HG03064 (cell line): Measurements from ENCODE around the gene ZSCAN2.
A peak's percentile ranks its signal among the peaks of the same experiment; 100 is the strongest.
"Not testable (repeated sequence)": the region's sequence is repeated elsewhere in the genome, so short reads cannot be mapped to it uniquely, and the experiment has no call there.

Experiments used
- ATAC-seq: cut with Tn5 transposase; IDR thresholded peaks from one replicate; pipeline ENCODE4 v1.9.1; 2021; ENCODE audit warnings: low read depth; ENCODE audit not compliant: unreplicated experiment

The ZSCAN2 gene

DNA sequence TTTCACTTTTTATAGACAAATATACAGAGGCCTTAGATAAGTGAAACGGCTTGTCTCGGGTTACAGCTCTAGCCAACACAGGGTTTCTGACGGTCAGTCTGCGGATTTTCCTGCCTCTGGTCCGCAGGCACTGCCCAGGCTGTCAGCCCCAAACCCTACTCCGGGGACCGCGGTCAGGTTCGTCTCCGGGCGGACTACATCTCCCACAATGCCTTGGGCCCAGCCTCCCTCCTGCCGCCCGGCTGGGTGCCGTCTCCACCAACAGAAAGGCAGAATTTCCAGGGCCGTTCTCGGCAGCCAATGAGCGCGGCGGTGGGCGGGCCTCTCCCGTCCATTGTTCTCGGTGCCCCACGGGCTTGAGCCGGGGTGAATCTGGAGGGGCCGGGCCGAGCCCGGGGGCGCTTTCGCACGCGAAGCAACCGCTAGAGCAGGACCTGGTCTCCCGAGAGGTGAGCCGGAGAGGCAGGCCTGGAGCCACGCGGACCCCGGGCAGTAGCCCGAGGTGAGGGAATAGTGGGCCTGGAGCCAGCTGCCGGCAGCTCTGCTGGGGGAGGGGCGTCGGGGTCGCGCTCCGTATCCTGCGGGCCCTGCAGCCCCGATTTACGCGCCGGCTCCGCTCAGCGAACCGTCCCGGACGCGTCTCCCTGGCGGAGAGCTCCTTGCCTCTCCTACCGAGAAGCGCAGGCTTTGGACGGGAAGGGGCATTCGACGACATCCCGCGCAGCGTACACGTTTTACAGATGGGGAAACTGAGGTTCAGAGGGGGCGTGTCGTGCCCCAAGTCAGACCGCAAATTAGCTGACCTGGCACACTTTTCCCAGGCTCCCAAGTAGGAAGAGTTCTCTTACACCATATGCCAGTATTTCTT is at the start of gene ZSCAN2:
Gene ZSCAN2 (plus strand): TSS at position 323 of the 868 bp plus-strand sequence. CDS start 2,919 bp downstream, outside the sequence.
- ATAC-seq, result peak; percentile 96

DNA sequence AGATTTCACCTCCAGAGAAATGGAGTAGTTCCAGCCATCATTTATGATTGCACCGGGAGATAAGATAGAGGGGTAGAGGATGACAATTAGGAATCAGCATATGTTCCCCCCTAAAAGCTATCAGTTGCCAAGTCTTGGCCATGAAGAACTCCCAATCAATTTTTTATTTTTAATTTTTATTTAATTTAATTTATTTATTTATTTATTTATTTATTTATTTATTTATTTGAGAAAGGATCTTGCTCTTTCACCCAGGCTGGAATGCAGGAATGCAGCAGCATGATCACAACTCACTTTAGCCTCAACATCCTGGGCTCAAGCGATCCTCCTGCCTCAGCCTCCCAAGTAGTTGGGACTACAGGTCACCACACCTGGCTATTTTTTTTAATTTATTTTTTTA is 49.2 kb upstream of the ZSCAN2 start:
- not testable (repeated sequence) for ATAC-seq

DNA sequence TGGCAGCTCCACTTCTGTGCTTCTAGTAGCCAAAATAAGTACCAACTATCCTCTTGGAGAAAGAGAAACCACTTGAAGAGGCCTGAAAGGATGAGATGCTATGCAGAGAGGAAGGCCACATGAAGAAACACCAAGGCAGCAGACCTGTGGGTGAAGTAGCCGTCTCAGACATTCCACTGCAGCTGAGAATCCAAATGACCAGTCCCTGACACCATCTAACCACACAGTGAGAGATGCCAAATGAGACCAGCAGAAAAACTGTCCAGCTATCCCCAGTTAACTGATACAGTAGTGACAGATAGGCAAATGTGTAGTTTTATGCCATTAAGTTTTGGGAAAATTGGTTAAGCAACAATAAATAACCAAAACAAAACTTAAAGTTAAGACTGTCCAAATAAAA is 47.9 kb upstream of the ZSCAN2 start:
- no peak for ATAC-seq

DNA sequence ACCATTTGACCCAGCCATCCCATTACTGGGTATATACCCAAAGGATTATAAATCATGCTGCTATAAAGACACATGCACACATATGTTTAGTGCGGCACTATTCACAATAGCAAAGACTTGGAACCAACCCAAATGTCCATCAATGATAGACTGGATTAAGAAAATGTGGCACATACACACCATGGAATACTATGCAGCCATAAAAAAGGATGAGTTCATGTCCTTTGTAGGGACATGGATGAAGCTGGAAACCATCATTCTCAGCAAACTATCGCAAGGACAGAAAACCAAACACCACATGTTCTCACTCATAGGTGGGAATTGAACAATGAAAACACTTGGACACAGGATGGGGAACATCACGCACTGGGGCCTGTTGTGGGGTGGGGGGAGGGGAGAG is 44.1 kb upstream of the ZSCAN2 start:
- ATAC-seq, result not testable (repeated sequence)

DNA sequence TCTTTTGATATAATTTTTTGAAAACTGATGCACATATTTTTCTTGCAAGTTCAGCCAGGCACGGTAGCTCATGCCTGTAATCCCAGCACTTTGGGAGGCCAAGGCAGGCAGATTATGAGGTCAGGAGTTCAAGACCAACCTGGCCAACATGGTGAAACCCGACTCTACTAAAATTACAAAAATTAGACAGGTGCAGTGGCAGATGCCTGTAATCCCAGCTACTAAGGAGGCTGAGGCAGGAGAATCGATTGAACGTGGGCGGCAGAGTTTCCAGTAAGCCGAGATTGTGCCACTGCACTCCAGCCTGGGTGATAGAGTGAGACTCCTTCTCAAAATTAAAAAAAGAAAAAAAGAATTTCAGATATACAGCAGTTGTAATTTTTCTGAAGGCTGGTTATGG is 32.8 kb upstream of the ZSCAN2 start:
- not testable (repeated sequence) for ATAC-seq

DNA sequence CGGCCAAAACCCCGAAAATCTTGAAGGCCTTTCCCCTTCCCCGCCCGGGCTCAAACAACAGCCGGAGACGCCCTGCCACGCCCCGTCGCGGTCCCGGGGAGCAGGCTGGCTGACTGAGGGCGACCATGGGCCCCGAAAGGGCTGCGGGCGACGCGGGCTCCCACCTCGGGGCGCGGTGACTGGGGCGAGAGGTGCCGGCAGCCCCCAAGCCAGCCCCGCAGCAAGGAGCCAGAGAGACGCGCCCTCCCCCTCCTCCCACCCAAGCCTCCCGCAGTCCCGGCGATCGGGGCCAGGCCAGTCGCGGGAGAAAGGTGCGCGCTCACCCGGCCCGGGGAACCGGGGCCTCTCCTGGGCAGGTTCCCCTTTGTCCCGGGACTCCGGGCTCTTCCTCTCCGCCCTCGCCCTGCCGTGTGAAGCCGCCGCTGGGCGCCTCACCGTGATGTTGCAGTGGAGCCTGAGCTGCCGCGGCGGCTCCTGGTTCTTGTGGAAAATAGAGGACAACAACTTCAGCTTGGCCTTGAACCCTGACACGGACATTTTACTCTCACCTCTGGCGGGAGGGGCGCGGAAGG is 30.6 kb upstream of the ZSCAN2 start:
- no peak for ATAC-seq

DNA sequence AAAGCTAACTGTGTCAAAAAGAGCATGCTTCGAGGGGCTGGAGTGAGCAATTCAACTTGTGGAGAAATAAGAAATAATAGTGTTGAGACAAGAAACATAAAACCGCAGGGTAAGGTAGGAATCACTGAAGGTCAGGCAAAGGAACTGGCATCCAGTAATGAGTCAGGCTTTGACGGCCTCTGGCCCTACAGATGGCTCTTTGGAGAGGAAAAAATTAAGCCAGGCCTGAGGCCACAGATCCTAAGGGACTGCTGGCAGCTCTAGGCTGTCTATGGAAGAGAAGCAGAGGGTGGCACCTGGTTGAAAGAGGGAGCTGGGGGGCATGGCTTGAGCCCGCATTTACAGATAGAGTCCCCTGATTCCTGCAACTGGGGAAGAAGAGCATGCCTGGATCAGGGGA is 28.6 kb upstream of the ZSCAN2 start:
- ATAC-seq, result no peak

DNA sequence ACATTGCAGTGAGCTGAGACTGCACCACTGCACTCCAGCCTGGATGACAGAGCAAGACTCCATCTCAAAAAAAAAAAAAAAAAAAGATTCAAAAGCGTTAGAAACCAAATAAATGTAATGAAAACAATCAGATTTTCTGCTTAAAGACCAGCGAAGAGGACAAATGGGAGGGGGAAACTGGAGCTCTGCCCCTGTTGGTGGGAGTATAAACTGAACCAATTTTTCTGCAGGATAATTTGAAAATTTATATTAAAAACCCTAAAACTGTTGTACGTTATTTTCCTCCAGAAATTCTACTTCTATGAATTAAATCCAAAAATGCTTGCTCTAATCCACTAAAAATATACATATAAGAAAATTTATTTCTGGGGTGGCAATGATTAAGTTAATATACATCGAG is 25.3 kb upstream of the ZSCAN2 start:
- no peak for ATAC-seq

DNA sequence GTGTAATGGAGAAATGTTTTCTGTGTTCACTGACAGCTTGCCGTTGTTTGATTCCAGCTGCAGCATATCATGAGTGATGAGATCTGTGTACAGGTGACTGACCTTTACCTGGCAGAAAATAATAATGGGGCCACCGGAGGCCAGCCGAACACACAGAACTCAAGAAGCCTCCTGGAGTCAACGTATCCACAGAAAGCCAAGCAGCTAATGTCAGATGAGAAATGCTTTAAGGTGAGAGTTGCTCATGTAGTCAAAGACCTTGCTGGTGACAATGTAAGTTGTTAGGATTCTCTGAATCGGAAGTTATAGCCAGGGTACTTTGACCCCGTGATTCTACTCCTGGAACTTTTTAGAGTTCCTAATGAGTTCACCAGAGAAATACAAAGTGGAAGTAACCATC is 22.9 kb upstream of the ZSCAN2 start:
- ATAC-seq, result not testable (repeated sequence)

DNA sequence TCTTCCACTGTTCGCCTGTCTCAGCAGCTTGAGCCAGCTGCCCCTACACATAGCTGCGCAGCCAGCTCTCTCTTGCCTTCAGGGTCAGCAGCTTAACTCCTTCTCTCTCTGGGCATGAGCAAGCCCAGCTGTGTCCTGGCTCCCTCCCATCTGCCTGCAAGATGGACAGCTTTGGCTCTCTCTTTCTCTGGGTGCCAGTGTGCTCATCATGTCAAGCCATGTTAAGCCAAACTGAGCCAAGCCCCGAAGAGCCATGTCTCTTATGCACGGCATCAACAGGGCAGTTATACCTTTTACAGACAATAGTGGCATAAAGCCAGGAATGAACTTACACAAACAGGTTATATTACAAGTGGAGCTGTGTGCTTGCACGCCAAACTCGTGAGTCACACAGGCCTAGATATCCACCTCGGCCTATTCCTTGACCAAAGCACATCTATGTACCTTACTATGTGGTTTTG is 21.5 kb upstream of the ZSCAN2 start:
- not testable (repeated sequence) for ATAC-seq

DNA sequence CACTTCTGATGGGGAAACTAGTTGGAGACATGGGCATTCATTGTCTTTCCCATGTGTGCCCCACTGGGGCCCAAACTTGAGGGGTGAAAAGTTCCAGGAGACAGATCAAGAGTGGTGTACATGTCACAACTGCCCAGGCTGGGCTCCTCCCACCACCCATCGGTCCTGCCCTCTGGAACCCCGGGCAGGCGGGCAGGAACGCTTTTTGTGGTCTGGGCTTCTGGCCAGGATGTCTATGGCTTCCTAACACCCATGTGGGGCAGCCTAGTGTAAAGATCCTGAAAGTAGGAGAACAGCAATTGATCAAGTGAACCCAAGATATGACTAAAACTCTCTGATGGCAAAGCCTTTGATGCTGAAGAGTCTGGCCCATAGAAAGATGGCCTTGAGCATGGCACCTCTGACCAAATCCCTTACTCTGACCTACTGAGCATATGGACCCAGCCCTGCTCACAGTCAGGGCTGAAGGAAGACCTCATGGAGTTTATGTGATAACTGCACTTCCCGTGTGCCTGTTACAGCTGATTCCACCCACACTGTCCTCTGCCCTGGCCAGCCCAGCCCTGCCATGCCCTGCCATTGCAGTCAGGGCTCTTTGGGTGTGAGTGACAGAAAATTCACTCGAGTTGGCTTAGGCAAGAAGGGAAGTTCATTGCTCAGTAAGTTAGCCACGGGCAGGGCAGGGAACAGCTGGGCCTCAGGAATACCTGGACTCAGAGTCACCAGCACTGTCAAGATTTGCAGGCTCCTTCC is 19.0 kb upstream of the ZSCAN2 start:
- not testable (repeated sequence) for ATAC-seq

DNA sequence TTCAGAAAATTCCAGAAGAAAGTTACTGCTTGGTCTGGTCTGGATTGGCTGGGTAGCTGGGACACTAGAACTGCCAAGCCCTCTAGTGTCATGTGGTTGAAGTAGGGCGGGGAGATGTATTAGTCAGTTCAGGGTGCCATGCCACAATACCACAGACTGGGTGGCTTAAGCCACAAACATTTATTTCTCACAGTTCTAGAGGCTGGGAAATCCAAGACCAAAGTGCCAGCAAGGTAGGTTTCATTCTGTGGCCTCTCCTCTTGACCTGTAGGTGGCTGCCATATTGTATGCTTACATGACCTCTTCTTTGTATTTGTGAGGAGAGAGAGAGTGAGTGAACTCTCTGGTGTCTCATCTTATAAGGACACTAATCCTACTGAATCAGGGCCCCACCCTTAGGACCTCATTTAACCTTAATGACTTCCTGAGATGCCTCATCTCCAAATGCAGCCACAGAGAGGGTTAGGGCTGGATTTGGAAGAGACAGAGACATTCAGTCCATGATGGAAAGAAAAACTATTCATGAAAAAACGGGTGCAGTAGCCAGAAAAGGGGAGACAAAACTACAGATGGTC is 18.1 kb upstream of the ZSCAN2 start:
- no peak for ATAC-seq

DNA sequence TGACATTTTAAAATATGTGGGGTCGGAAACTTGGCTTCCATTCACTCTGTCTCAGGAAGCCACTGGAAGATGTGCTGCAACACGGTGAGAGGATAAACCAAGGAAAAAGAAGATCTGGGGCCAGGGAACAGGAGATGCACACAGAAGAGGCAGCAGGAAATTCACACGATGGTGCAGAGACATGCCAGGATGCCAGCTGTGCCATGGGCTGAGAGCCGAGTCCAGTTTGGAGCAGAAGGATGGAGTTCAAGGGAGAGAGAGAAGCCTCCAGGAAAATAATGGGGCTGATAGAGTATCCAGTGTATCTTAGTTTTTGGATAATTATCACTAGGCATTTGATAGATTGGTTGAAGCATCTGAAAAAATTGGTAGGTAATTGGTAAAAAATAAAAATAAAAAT is 16.9 kb upstream of the ZSCAN2 start:
- ATAC-seq, result not testable (repeated sequence)

DNA sequence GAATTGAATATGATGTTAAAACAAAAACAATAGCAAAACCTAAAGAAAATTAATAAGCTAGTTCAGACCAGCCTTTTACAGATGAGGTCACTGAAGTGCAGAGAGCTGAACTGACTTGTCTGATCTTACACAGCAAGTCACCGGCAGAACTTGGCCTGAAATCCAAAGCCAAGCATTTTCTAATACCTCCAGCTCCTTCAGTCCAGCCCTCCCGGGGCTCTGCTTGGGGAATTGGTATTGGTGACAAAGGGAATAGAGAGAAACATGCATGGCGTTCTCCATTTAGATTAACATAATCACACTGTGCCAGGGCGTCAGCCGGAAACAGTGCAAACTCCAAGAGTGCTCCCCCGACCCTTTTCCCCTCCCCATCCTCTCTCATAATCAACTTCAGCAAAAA is 14.1 kb upstream of the ZSCAN2 start:
- ATAC-seq, result no peak

DNA sequence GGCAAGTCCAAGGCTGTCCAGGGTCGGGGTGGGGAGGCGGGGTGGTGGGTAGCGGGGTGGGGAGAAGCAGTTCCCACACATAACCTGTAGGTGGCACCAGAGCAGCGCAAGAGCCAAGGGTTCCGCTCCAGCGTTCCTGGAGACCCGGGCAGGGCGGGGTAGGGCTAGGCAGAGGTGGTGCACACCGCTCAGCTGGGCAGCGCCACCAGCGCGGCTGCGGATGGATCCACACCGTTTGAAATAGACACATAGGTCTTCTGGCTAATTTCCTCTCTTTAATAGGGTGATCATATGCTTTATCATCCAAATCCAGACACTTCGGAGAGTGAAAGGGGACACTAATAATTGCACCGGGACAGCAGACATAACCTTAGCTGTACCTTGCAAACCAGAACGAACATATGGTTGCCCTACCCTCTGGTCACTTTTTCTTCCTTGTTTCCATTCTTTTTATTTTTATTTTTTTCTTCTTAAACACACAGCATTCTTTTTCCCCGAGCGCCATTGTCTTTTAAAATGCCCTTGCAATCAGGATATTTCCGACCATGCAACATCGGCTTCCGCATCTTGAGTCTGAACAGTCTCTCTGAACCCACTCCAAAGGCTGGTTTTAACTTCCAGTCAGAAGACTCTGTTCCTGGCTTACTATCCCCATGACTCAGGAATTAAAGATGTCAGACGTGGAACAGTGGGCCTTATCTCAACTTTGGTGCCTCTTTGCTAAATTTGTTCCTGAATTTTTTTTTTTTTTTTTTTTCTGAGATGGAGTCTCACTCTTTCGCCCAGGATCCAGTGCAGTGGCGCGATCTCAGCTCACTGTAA is 12.5 kb upstream of the ZSCAN2 start:
- peak; percentile 91 for ATAC-seq

DNA sequence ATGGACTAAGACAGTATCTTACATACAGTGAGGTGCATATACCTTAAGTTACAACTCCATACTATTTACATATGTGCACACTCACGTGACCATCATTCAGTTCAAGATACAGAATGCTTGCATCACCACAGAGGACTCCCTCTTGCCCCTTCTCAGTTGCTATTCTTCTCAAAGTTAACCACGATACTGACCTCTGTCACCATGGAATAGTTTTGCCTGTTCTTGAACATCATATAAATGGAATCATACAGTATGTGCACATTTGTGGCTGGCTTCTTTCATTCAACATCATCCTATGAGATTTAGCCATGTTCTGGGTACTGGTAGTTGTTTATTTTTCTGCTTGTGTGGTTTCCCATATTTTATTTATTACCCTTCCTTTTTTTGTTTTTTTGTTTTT is 10.4 kb upstream of the ZSCAN2 start:
- no peak for ATAC-seq

DNA sequence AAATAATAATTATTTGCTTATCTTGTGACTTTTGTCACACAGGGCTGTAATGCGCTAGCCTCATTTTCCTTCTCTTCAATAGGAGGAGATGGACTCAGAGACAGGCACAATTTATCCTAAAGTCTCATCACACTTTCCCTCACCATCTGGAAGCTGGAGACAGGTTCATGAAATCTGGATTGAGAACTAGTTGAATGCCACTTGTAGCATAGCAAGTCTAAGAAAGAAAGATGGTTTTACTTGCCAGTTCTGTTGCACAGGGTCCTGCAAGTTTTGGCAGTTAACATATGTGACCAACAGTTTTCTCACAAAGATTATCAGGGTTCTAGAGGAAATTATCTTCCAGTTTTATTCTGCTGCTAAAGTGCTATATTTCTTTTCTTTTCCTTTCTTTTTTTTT is 9.0 kb upstream of the ZSCAN2 start:
- ATAC-seq, result no peak

DNA sequence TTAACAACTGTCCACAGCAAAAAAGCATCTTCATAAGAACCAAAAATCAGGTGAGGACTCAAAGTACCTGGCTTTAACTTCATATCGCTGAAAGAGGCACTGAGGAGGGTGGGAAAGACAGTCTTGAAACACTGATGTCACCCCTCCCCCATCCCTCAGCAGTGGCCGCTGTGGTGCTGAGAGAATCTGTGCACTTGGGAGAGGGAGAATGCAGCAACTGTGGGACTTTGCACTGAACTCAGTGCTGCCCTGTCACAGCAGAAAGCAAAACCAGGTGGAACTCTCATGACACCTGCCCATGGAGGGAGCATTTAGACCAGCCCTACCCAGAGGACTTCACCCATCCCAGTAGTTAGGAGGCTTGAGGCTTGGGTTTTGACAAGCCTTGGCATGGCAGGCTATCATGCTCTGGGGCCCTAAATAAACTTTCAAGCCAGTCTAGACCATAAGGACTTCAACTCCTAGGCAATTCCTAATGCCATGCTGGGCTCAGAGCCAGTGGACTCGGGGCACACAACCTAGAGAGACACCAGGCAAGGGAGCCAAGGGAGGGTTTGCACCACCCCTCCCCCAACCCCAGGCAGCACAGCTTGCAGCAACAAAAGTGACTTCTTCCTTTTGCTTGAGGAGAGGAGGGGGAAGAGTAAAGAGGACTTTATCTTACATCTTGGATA is 6.1 kb upstream of the ZSCAN2 start:
- no peak for ATAC-seq

DNA sequence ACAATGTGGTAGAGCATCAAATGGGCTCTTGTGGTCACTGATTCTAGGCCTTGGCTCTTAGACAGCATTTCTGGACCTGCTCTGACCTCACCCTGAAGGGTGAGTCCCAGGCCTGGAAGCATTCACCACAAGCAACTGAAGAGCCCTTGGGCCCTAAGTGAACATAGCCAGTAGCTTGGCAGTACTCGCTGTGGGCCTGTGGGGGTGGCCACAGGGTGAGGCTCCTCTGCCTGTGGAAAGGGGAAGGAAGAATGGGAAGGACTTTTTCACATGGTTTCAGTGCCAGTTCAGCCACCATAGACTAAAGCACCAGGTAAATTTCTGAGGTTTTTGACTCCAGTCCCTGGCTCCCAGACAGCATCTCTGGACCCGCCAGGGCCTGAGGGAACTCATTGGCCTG is 5.1 kb upstream of the ZSCAN2 start:
- no peak for ATAC-seq

DNA sequence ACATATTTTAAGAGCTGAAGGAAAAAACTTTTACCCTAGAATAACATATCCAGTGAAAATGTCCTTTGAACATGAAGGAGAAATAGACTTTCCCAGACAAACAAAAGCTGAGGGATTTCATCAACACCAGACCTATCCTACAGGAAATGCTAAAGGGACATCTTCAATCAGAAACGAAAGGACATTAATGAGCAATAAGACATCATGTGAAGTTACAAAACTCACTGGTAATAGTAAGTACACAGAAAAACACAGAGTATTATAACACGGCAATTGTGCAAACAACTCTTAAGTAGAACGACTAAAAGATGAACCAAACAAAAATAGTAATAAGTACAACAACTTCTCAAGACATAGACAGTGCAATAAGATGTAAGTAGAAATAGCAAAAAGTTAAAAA is 3.5 kb upstream of the ZSCAN2 start:
- no peak for ATAC-seq
